HG03432 (cell line): ENCODE data around the gene UCP2.

Experiments
- ATAC-seq: cut with Tn5 transposase; IDR thresholded peaks from one replicate; pipeline ENCODE4 v1.9.1; 2021; ENCODE audit warnings: mild to moderate bottlenecking, moderate library complexity; ENCODE audit not compliant: unreplicated experiment

Gene UCP2

GRCh38 chr11:74010306-74011300, 28.0 kb upstream of the UCP2 start:
- ATAC-seq: no peak

GRCh38 chr11:74009675-74010305, 27.1 kb upstream of the UCP2 start:
- no peak for ATAC-seq

- no peak for ATAC-seq
Observed at GRCh38 chr11:74009230-74009547, 26.5 kb upstream of the UCP2 start.

GRCh38 chr11:74008373-74009229, 26.0 kb upstream of the UCP2 start, which contains the start of gene UCP3:
TSS of gene UCP3 (minus strand) at chr11:74009085. CDS start at chr11:74007042, 2,043 bp downstream.
- ATAC-seq: no peak

GRCh38 chr11:74007691-74008372, 25.2 kb upstream of the UCP2 start:
- no peak for ATAC-seq

GRCh38 chr11:74006743-74007304, 24.2 kb upstream of the UCP2 start:
- no peak for ATAC-seq

GRCh38 chr11:74005721-74006517, 23.3 kb upstream of the UCP2 start:
- ATAC-seq: no peak

GRCh38 chr11:74004759-74005615, 22.3 kb upstream of the UCP2 start:
- ATAC-seq: peak; percentile 73

- ATAC-seq: no peak
Observed at GRCh38 chr11:74004046-74004695, 21.5 kb upstream of the UCP2 start.

GRCh38 chr11:74002832-74003231, 20.2 kb upstream of the UCP2 start:
- no peak for ATAC-seq

GRCh38 chr11:74001822-74002286, 19.2 kb upstream of the UCP2 start:
- ATAC-seq: no peak

GRCh38 chr11:74000307-74001133, 17.9 kb upstream of the UCP2 start:
- no peak for ATAC-seq

- no peak for ATAC-seq
Observed at GRCh38 chr11:73999581-74000306, 17.1 kb upstream of the UCP2 start.

GRCh38 chr11:73998846-73999575, 16.4 kb upstream of the UCP2 start:
- no peak for ATAC-seq

- ATAC-seq: no peak
Observed at GRCh38 chr11:73997120-73997770, 14.6 kb upstream of the UCP2 start.
